DND-41 (cell line): ENCODE measurements around the gene IL2RA.

Source experiments
- EZH2 ChIP-seq: IDR thresholded peaks from 3 replicates; pipeline ENCODE4 v1.6.1; 2012; ENCODE audit warnings: borderline replicate concordance, low read depth, mild to moderate bottlenecking, moderate library complexity, low read length, inconsistent platforms; ENCODE audit not compliant: severe bottlenecking
- TF ChIP-seq, protein P1 (sequence below): IDR thresholded peaks from 2 replicates; pipeline ENCODE4 v1.5.1; 2012; ENCODE audit warnings: borderline replicate concordance, low read length, moderate library complexity, mild to moderate bottlenecking; ENCODE audit not compliant: poor library complexity, severe bottlenecking; ENCODE audit errors: extremely low read depth

DNA sequence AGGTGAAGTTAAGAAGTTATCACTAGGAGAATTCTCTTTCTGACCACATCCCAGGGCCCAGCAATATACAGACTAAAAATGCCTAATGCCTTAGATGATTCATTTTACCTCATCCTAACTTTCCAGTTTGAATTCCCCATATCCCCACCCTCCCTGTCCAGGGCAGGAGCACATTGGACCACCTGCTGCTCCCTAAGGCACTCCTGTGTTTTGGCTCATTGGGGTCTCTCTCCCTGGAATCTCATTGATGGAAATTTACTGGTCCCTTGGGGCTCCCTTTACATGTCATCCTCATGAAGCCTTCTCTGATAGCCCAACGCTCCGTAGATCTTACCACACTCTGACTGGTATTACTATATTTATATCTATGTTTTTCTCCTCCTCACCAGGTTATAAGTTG is 2.7 kb downstream of the IL2RA start:
- TF ChIP-seq, protein P1, sequence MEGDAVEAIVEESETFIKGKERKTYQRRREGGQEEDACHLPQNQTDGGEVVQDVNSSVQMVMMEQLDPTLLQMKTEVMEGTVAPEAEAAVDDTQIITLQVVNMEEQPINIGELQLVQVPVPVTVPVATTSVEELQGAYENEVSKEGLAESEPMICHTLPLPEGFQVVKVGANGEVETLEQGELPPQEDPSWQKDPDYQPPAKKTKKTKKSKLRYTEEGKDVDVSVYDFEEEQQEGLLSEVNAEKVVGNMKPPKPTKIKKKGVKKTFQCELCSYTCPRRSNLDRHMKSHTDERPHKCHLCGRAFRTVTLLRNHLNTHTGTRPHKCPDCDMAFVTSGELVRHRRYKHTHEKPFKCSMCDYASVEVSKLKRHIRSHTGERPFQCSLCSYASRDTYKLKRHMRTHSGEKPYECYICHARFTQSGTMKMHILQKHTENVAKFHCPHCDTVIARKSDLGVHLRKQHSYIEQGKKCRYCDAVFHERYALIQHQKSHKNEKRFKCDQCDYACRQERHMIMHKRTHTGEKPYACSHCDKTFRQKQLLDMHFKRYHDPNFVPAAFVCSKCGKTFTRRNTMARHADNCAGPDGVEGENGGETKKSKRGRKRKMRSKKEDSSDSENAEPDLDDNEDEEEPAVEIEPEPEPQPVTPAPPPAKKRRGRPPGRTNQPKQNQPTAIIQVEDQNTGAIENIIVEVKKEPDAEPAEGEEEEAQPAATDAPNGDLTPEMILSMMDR: no peak
- TF ChIP-seq EZH2: no peak
